ENCODE data around the gene AKT3. TPM values are rescaled to one million over a fixed set of nuclear protein-coding genes. Genes with fewer than 3 reads are reported as not detected.
"Not testable (repeated sequence)": the region's sequence is repeated elsewhere in the genome, so short reads cannot be mapped to it uniquely, and the experiment has no call there.

Gene AKT3
- total RNA-seq, 1 donor from 2014 or later, result 38.5 TPM

DNA sequence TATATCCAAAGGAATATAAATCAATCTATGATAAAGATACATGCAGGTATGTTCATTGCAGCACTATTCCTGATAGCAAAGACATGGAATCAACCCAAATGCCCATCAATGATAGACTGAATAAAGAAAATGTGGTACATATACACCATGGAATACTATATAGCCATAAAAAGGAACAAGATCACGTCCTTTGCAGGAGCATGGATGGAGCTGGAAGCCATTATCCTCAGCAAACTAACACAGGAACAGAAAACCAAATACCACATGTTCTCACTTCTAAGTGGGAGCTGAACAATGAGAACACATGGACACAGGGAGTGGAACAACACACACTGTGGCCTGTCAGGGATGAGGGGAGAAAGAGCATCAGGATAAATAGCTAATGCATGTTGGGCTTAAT is 25.1 kb downstream of the AKT3 start:
- H3K27ac Mint-ChIP-seq; DNase-seq; intact Hi-C loops (cut with micrococcal nuclease); H3K4me3 Mint-ChIP-seq; H3K27me3 Mint-ChIP-seq: not testable (repeated sequence)
- Mint-ChIP-seq H3K36me3 (ENCODE audit: low read depth) (peaks cover 47% of the 10 kb centered on the region), H3K9me3 (peaks cover 32% of the 10 kb centered on the region), H3K4me1 (peaks cover 15% of the 10 kb centered on the region)

DNA sequence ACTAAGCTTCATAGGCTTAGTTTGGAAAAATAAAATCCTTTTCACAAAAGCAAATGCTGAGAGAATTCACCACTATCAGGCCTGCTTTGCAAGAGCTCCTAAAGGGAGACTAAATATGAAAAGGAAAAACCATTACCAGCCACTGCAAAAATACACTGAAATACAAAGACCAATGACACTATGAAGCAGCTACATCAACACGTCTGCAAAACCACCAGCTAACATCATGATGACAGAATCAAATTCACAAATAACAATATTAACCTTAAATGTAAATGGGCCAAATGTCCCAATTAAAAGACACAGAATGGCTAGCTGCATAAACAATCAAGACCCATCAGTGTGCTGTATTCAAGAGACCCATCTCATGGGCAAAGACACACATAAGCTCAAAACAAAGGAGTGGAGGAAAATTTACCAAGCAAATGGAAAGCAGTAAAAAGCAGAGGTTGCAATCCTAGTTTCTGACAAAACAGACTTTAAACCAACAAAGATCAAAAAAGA is 28.8 kb downstream of the AKT3 start:
- no peaks in the 10 kb centered on the region for H3K27me3 Mint-ChIP-seq
- H3K9me3 Mint-ChIP-seq, result peaks cover 32% of the 10 kb centered on the region
- peaks cover 9% of the 10 kb centered on the region for H3K4me1 Mint-ChIP-seq
- H3K27ac Mint-ChIP-seq, result no peak overlapping the region
- peaks cover 47% of the 10 kb centered on the region for H3K36me3 Mint-ChIP-seq (ENCODE audit: low read depth)
- no peak for DNase-seq
- no peak overlapping the region for H3K4me3 Mint-ChIP-seq
- intact Hi-C loops (cut with micrococcal nuclease), result no loop called here

GRCh38 chr1:243819438-243819839 is 30.6 kb downstream of the AKT3 start:
- intact Hi-C loops (cut with micrococcal nuclease), result no loop called here
- H3K36me3 Mint-ChIP-seq (ENCODE audit: low read depth), result peaks cover 41% of the 10 kb centered on the region
- H3K4me3 Mint-ChIP-seq, result no peak overlapping the region
- no peaks in the 10 kb centered on the region for H3K27me3 Mint-ChIP-seq
- H3K9me3 Mint-ChIP-seq, result peaks cover 23% of the 10 kb centered on the region
- no peak overlapping the region for H3K27ac Mint-ChIP-seq
- H3K4me1 Mint-ChIP-seq, result peaks cover 9% of the 10 kb centered on the region
- no peak for DNase-seq

- Mint-ChIP-seq H3K4me3 (no peak overlapping the region), H3K36me3 (ENCODE audit: low read depth) (peaks cover 38% of the 10 kb centered on the region), H3K27me3 (no peaks in the 10 kb centered on the region), H3K9me3 (peaks cover 19% of the 10 kb centered on the region), H3K27ac (no peak overlapping the region), H3K4me1 (peaks cover 9% of the 10 kb centered on the region)
- no peak for DNase-seq
- intact Hi-C loops (cut with micrococcal nuclease), result no loop called here
These were observed 31.1 kb downstream of the AKT3 start for GRCh38 chr1:243818978-243819377.

DNA sequence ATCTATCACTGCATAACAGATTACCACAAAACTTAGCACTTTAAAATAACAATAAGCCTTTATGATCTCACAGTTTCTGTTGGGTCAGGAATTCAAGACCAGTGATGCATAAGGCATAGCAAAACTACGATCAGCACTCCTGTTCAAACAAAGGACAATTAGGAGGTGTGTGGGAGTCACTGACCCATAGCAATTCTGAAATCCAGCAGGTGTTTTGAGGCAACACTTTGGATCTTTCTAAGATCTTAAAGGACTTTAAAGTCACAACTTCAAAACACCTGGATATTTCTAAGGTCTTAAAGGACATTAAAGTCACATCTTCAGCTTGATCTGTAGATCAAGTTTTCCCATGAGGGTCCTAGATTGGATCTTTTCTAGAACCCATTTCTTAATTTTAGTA is 35.3 kb downstream of the AKT3 start:
- H3K9me3 Mint-ChIP-seq, result no peaks in the 10 kb centered on the region
- peaks cover 15% of the 10 kb centered on the region for H3K36me3 Mint-ChIP-seq (ENCODE audit: low read depth)
- no peak overlapping the region for H3K4me3 Mint-ChIP-seq
- no peaks in the 10 kb centered on the region for H3K4me1 Mint-ChIP-seq
- no peak overlapping the region for H3K27ac Mint-ChIP-seq
- no peaks in the 10 kb centered on the region for H3K27me3 Mint-ChIP-seq
- intact Hi-C loops (cut with micrococcal nuclease), result no loop called here
- DNase-seq, result no peak

DNA sequence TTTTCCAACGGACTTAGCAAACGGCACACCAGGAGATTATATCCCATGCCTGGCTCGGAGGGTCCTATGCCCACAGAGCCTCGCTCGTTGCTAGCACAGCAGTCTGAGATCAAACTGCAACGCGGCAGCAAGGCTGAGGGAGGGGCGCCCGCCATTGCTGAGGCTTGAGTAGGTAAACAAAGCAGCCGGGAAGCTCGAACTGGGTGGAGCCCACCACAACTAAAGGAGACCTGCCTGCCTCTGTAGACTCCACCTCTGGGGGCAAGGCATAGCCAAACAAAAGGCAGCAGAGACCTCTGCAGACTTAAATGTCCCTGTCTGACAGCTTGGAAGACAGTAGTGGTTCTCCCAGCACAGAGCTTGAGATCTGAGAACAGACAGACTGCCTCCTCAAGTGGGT is 42.7 kb downstream of the AKT3 start:
- peaks cover 14% of the 10 kb centered on the region for H3K36me3 Mint-ChIP-seq (ENCODE audit: low read depth)
- intact Hi-C loops (cut with micrococcal nuclease), result loop anchor here (2.0 kb wide), 1 partner anchor 41 kb away; no protein-coding TSS in a partner anchor
- not testable (repeated sequence) for H3K27ac Mint-ChIP-seq, H3K27me3 Mint-ChIP-seq, H3K9me3 Mint-ChIP-seq
- peak; percentile 69 for DNase-seq
- peaks cover 30% of the 10 kb centered on the region for H3K4me1 Mint-ChIP-seq
- H3K4me3 Mint-ChIP-seq, result peak overlapping the region; percentile 20

DNA sequence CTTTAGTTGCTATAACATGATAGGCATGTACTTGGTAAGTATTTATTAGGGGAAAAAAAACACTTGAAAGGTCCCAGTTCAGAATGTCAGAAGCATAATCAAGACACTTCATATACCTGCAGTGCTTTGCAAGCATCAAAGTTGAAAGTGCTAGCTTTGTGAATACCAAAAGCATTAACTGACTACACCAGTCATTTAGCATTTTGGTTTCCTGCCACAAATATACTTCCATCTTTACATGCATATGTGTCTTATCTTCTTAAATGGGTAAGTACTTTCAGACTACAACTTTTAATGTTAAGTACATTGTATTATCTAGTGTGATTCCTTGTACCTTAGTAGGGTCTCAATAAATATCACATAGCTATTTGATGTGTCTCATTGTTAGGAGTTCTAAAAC is 43.7 kb downstream of the AKT3 start:
- Mint-ChIP-seq H3K4me1 (peaks cover 30% of the 10 kb centered on the region), H3K9me3 (no peaks in the 10 kb centered on the region), H3K36me3 (ENCODE audit: low read depth) (peaks cover 13% of the 10 kb centered on the region), H3K4me3 (peak overlapping the region; percentile 8), H3K27me3 (no peaks in the 10 kb centered on the region), H3K27ac (no peak overlapping the region)
- intact Hi-C loops (cut with micrococcal nuclease), result loop anchor here (2.0 kb wide), 1 partner anchor 42 kb away; no protein-coding TSS in a partner anchor
- no peak for DNase-seq

DNA sequence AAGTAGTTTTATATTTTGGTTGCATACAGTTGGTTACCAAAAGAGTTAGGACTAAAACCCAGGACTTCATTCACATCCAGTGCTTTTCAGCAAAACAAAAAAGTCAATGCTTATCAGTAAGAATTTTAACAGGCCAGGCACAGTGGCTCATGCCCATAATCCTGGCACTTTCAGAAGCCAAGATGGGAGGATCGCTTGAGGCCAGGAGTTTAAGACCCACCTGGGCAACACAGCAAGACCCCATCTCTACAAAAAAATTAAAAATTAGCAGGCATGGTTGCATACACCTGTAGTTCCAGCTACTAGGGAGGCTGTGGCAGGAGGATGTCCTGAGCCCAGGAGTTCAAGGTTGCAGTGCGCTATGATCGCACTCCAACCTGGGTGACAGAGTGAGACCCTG is 47.3 kb downstream of the AKT3 start:
- H3K27me3 Mint-ChIP-seq, result no peaks in the 10 kb centered on the region
- H3K4me1 Mint-ChIP-seq, result peaks cover 31% of the 10 kb centered on the region
- intact Hi-C loops (cut with micrococcal nuclease), result loop anchor here (5.0 kb wide), 1 partner anchor 35 kb away; no protein-coding TSS in a partner anchor
- DNase-seq, result no peak
- no peaks in the 10 kb centered on the region for H3K9me3 Mint-ChIP-seq
- H3K36me3 Mint-ChIP-seq (ENCODE audit: low read depth), result peaks cover 10% of the 10 kb centered on the region
- no peak overlapping the region for H3K4me3 Mint-ChIP-seq
- H3K27ac Mint-ChIP-seq, result no peak overlapping the region

GRCh38 chr1:243801378-243801777 is 48.7 kb downstream of the AKT3 start:
- no peak overlapping the region for H3K27ac Mint-ChIP-seq
- peaks cover 23% of the 10 kb centered on the region for H3K4me1 Mint-ChIP-seq
- DNase-seq, result no peak
- intact Hi-C loops (cut with micrococcal nuclease), result loop anchor here (5.0 kb wide), 1 partner anchor 36 kb away; no protein-coding TSS in a partner anchor
- H3K36me3 Mint-ChIP-seq (ENCODE audit: low read depth), result peaks cover 13% of the 10 kb centered on the region
- H3K27me3 Mint-ChIP-seq, result no peaks in the 10 kb centered on the region
- H3K4me3 Mint-ChIP-seq, result no peak overlapping the region
- no peaks in the 10 kb centered on the region for H3K9me3 Mint-ChIP-seq

DNA sequence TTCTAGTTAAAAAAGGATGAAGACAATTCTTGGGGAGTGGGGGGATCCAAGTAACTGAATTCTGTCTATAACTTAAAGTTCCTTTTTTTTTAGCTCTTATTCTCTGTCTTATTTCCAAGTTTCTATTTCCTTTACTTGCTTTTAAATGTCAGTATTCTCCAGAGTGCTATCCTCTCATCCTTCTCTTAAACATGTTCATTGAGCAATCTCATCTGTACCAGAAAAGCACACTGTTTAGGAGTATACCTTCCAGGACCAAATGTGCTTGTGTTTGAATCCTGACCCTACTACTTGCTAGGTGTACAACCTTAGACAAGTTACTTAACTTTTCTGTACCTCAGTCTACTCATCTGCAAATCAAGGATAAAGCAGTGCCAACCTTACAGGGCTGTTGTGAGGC is 50.1 kb downstream of the AKT3 start:
- H3K27ac Mint-ChIP-seq, result no peak overlapping the region
- H3K36me3 Mint-ChIP-seq (ENCODE audit: low read depth), result peaks cover 4% of the 10 kb centered on the region
- no peaks in the 10 kb centered on the region for H3K27me3 Mint-ChIP-seq
- DNase-seq, result no peak
- no peak overlapping the region for H3K4me3 Mint-ChIP-seq
- peaks cover 15% of the 10 kb centered on the region for H3K4me1 Mint-ChIP-seq
- no peaks in the 10 kb centered on the region for H3K9me3 Mint-ChIP-seq
- intact Hi-C loops (cut with micrococcal nuclease), result loop anchor here (5.0 kb wide), 1 partner anchor 37 kb away; no protein-coding TSS in a partner anchor

DNA sequence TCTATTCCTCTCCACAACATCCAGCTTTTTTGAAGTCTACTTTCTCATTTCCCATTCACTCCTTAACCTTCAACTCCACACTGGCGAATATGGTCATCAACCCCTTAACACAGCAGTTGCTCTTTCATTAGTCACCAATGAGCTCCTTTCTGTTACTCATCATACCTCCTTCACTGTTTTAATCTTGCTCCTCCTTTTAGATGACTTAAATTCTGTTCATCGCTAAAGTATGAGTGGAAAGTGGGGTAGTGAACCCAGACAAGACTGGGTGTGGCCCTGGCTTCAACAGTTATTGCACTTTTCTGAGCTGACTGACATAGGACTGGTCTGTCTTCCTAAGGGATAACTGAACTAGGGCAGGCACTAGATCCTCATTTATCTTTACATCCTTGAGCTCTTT is 51.3 kb downstream of the AKT3 start:
- Mint-ChIP-seq H3K4me1 (peaks cover 12% of the 10 kb centered on the region), H3K27ac (no peak overlapping the region), H3K9me3 (no peaks in the 10 kb centered on the region), H3K36me3 (ENCODE audit: low read depth) (peaks cover 4% of the 10 kb centered on the region), H3K4me3 (no peak overlapping the region), H3K27me3 (no peaks in the 10 kb centered on the region)
- intact Hi-C loops (cut with micrococcal nuclease), result no loop called here
- no peak for DNase-seq

- Mint-ChIP-seq H3K4me3 (no peak overlapping the region), H3K9me3 (no peaks in the 10 kb centered on the region), H3K27me3 (no peaks in the 10 kb centered on the region), H3K36me3 (ENCODE audit: low read depth) (peaks cover 4% of the 10 kb centered on the region), H3K4me1 (peaks cover 15% of the 10 kb centered on the region), H3K27ac (no peak overlapping the region)
- intact Hi-C loops (cut with micrococcal nuclease), result no loop called here
- DNase-seq, result no peak
These were observed 54.0 kb downstream of the AKT3 start for GRCh38 chr1:243796016-243796415.

DNA sequence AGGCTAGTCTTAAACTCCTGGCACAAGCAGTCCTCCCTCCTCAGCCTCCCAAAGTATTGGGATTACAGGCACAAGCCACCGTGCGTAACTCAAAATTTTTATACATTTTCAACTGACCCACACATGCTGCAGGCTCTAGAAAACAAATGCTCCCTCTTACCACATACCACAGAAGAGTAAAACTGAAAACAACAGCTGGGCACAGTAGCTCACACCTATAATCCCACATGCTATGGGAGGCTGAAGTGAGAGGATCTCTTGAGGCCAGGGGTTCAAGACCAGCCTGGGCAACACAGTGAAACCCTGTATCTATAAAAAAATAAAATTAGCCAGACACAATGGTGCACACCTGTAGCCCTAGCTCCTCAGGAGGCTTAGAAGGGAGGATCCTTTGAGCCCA is 56.7 kb downstream of the AKT3 start:
- Mint-ChIP-seq H3K4me1 (peaks cover 10% of the 10 kb centered on the region), H3K4me3 (no peak overlapping the region), H3K9me3 (no peaks in the 10 kb centered on the region), H3K27ac (no peak overlapping the region), H3K27me3 (no peaks in the 10 kb centered on the region), H3K36me3 (ENCODE audit: low read depth) (peaks cover 4% of the 10 kb centered on the region)
- no peak for DNase-seq
- intact Hi-C loops (cut with micrococcal nuclease), result no loop called here

- H3K27me3 Mint-ChIP-seq, result no peaks in the 10 kb centered on the region
These were observed 57.2 kb downstream of the AKT3 start for GRCh38 chr1:243792891-243793290.

GRCh38 chr1:243792401-243792800 is 57.6 kb downstream of the AKT3 start:
- Mint-ChIP-seq H3K4me1 (peaks cover 10% of the 10 kb centered on the region), H3K36me3 (ENCODE audit: low read depth) (peaks cover 4% of the 10 kb centered on the region), H3K27me3 (no peaks in the 10 kb centered on the region), H3K9me3 (no peaks in the 10 kb centered on the region), H3K4me3 (no peak overlapping the region), H3K27ac (no peak overlapping the region)
- DNase-seq, result no peak
- intact Hi-C loops (cut with micrococcal nuclease), result no loop called here

More at GRCh38 chr1:243792891-243793290, 57.2 kb downstream of the AKT3 start:
- intact Hi-C loops (cut with micrococcal nuclease), result no loop called here
- Mint-ChIP-seq H3K9me3 (no peaks in the 10 kb centered on the region), H3K4me1 (peaks cover 10% of the 10 kb centered on the region), H3K36me3 (ENCODE audit: low read depth) (peaks cover 4% of the 10 kb centered on the region), H3K27ac (no peak overlapping the region), H3K4me3 (no peak overlapping the region)
- no peak for DNase-seq

Measured in activated CD4-positive, alpha-beta T cell treated with anti-CD3 and anti-CD28 coated beads, Interleukin-2, amount 10 ng/mL, durations not matched to agents 24 days and 14 days (primary cell).